Right ventricle myocardium inferior (tissue), 1 donor: Measurements from ENCODE around the gene EEPD1. TPM values are rescaled to one million over a fixed set of nuclear protein-coding genes. Genes with fewer than 3 reads are reported as not detected.
"Not testable (repeated sequence)": the region's sequence is repeated elsewhere in the genome, so short reads cannot be mapped to it uniquely, and the experiment has no call there.

Experiments used
- ATAC-seq: fragments of 200-7000 bp; cut with Tn5 transposase; one replicate; pipeline ENCODE4 v1.9.1; 2020; ENCODE audit warnings: mild to moderate bottlenecking, moderate library complexity
- DNase-seq: peaks from one replicate; pipeline ENCODE4 v3.0.0; 2021; ENCODE audit errors: missing footprints
- intact Hi-C: fragments of 100-400 bp; cut with DNase I; formaldehyde crosslinking; loops from one replicate; pipeline ENCODE4 v1.11.0; 2022
- total RNA-seq: library from RNA; stranded (reverse); fragmentation: NEBNext Ultra II Directional; extraction: Animal tissue kit (Norgen Biotek cat#: 25700); gene quantifications from one replicate; pipeline ENCODE4 v1.2.1, GENCODE V29; 2021
- donor health status: DM: no; HTN: yes; CAD: no; lungs with severe emphysema.

Gene EEPD1
- total RNA-seq, 1 donor from 2014 or later: 11.5 TPM

- no peak for ATAC-seq
- intact Hi-C loops: no loop called here
- DNase-seq: no peak
Observed at GRCh38 chr7:36312915-36313334, 159.9 kb downstream of the EEPD1 start.

- no peak for DNase-seq
- ATAC-seq: no peak
- intact Hi-C loops: no loop called here
Observed at GRCh38 chr7:36313607-36314006, 160.6 kb downstream of the EEPD1 start.

GRCh38 chr7:36314491-36314890 lies 161.4 kb downstream of the EEPD1 start:
- no peak for ATAC-seq
- intact Hi-C loops: no loop called here
- DNase-seq: no peak

GRCh38 chr7:36315309-36315944 lies 162.4 kb downstream of the EEPD1 start:
- intact Hi-C loops: no loop called here
- no peak for ATAC-seq
- DNase-seq: no peak

- ATAC-seq (no peak), DNase-seq (no peak)
- intact Hi-C loops: no loop called here
Observed at GRCh38 chr7:36316319-36316718, 163.3 kb downstream of the EEPD1 start.

- ATAC-seq: no peak
- intact Hi-C loops: no loop called here
- DNase-seq: no peak
Observed at GRCh38 chr7:36317276-36317675, 164.2 kb downstream of the EEPD1 start.

GRCh38 chr7:36318116-36318515 lies 165.1 kb downstream of the EEPD1 start:
- ATAC-seq: no peak
- DNase-seq: no peak
- intact Hi-C loops: no loop called here

- DNase-seq, ATAC-seq, intact Hi-C loops: not testable (repeated sequence)
Observed at GRCh38 chr7:36321284-36321683, 168.2 kb downstream of the EEPD1 start.

- DNase-seq (no peak), ATAC-seq (no peak)
- intact Hi-C loops: no loop called here
Observed at GRCh38 chr7:36336390-36336789, 183.3 kb downstream of the EEPD1 start.

- ATAC-seq (no peak), DNase-seq (no peak)
- intact Hi-C loops: no loop called here
Observed at GRCh38 chr7:36338256-36338655, 185.2 kb downstream of the EEPD1 start.

GRCh38 chr7:36343548-36343947 lies 190.5 kb downstream of the EEPD1 start:
- intact Hi-C loops: no loop called here
- no peak for DNase-seq
- ATAC-seq: no peak

GRCh38 chr7:36344622-36345021 lies 191.6 kb downstream of the EEPD1 start:
- ATAC-seq: no peak
- intact Hi-C loops: no loop called here
- no peak for DNase-seq

GRCh38 chr7:36346260-36346831 lies 193.3 kb downstream of the EEPD1 start:
- DNase-seq: no peak
- no peak for ATAC-seq
- intact Hi-C loops: no loop called here

GRCh38 chr7:36348256-36348655 lies 195.2 kb downstream of the EEPD1 start:
- no peak for ATAC-seq
- intact Hi-C loops: no loop called here
- no peak for DNase-seq

GRCh38 chr7:36348771-36349170 lies 195.7 kb downstream of the EEPD1 start:
- intact Hi-C loops: no loop called here
- ATAC-seq (no peak), DNase-seq (no peak)

- intact Hi-C loops: no loop called here
- DNase-seq (no peak), ATAC-seq (no peak)
Observed at GRCh38 chr7:36349626-36350025, 196.6 kb downstream of the EEPD1 start.

Other genes with a start within 250 kb of the EEPD1 start
- 3.3 TPM for gene ANLN, start 236.6 kb downstream of the EEPD1 start, total RNA-seq